Breast epithelium (tissue), 4 donors: ENCODE measurements around the gene SLC9A3. TPM values are rescaled to one million over a fixed set of nuclear protein-coding genes. Genes with fewer than 3 reads are reported as not detected.

Experiments used
- DNase-seq, 2 donors: peaks; one replicate each; pipeline ENCODE4 v3.0.0-alpha.2; 2019; ENCODE audit warnings: low spot score in 2 of 2
- H3K27ac ChIP-seq, 2 donors: fragments of 200-600 bp; sonication (generic) in 1 of 2; one replicate each; pipeline ENCODE4 v1.5.1; 2016 to 2019; ENCODE audit warnings: mild to moderate bottlenecking in 1 of 2
- H3K27me3 ChIP-seq, 2 donors: fragments of 200-600 bp; sonication (generic) in 1 of 2; one replicate each; pipeline versions ENCODE4 v1.5.1 to v1.6.0; 2017 to 2019; ENCODE audit warnings: control low read depth in 1 of 2, mild to moderate bottlenecking in 1 of 2
- H3K36me3 ChIP-seq: fragments of 200-600 bp; one replicate; pipeline ENCODE4 v1.5.1; 2019
- H3K4me1 ChIP-seq, 2 donors: fragments of 200-600 bp; sonication (generic); one replicate each; pipeline ENCODE4 v1.5.1; 2016 to 2019; ENCODE audit warnings: control low read depth in 1 of 2
- H3K4me3 ChIP-seq, 3 donors: fragments of 200-600 bp; sonication (generic); 1 replicate in 2 of 3; 2 replicates in 1 of 3; pipeline ENCODE4 v1.5.1; 2016 to 2019; ENCODE audit warnings: mild to moderate bottlenecking in 3 of 3, moderate library complexity in 2 of 3
- H3K9me3 ChIP-seq, 2 donors: fragments of 200-600 bp; sonication (generic) in 1 of 2; one replicate each; pipeline ENCODE4 v1.5.1; 2016 to 2019; ENCODE audit warnings: control low read depth in 1 of 2
- CTCF ChIP-seq, 3 donors: fragments of 450-650 bp; IDR thresholded peaks; one replicate each; pipeline ENCODE4 v1.5.1; 2016 to 2017; ENCODE audit warnings: antibody characterized with exemption in 3 of 3, mild to moderate bottlenecking in 3 of 3, moderate library complexity in 3 of 3
- POLR2A ChIP-seq: fragments of 450-650 bp; IDR thresholded peaks from one replicate; pipeline ENCODE4 v1.6.1; 2016; ENCODE audit warnings: antibody characterized with exemption, mild to moderate bottlenecking, moderate library complexity
- POLR2AphosphoS5 ChIP-seq, 3 donors: sonication (generic); formaldehyde crosslinking; IDR thresholded peaks; one replicate each; pipeline ENCODE4 v1.6.1; 2017; ENCODE audit warnings: antibody characterized with exemption in 3 of 3
- intact Hi-C: fragments of 100-400 bp; cut with DNase I; formaldehyde crosslinking; loops from one replicate; pipeline ENCODE4 v1.15.1; 2023; ENCODE audit warnings: low total_unique reads
- total RNA-seq, 3 donors: library from RNA; depleted of rRNA; stranded (reverse); fragments of >200 nt; gene quantifications; one replicate each; pipeline ENCODE4 v1.1.0, GENCODE V29; 2016

The SLC9A3 gene
- total RNA-seq, 3 donors from 2014 or later = 1.1 to 5.6 (median 2.3) TPM

GRCh38 chr5:555058-555623, 30.9 kb upstream of the SLC9A3 start:
- H3K36me3 ChIP-seq = no peaks in the 10 kb centered on the region
- H3K27ac ChIP-seq = no peak overlapping the region
- no peaks in the 10 kb centered on the region for H3K4me1 ChIP-seq
- TF ChIP-seq POLR2AphosphoS5 (IDR thresholded peaks at IDR 0.05) (no peak), POLR2A (no peak), CTCF (IDR thresholded peaks at IDR 0.05) (no peak)
- peak in 1 of 2 donors; percentile 47 for DNase-seq
- H3K9me3 ChIP-seq = no peaks in the 10 kb centered on the region
- H3K4me3 ChIP-seq = no peak overlapping the region
- intact Hi-C loops = no loop called here
- H3K27me3 ChIP-seq = peaks cover 0 to 10% of the 10 kb centered on the region in 2 donors

GRCh38 chr5:554284-554988, 30.2 kb upstream of the SLC9A3 start:
- H3K9me3 ChIP-seq = no peaks in the 10 kb centered on the region
- no peak overlapping the region for H3K27ac ChIP-seq
- DNase-seq = peak in 1 of 2 donors; percentile 45
- H3K4me3 ChIP-seq = no peak overlapping the region
- no peaks in the 10 kb centered on the region for H3K4me1 ChIP-seq
- no peak for TF ChIP-seq POLR2AphosphoS5 (IDR thresholded peaks at IDR 0.05)
- TF ChIP-seq CTCF (IDR thresholded peaks at IDR 0.05) = no peak
- H3K27me3 ChIP-seq = peaks cover 0 to 14% of the 10 kb centered on the region in 2 donors
- no peaks in the 10 kb centered on the region for H3K36me3 ChIP-seq
- intact Hi-C loops = no loop called here

DNA sequence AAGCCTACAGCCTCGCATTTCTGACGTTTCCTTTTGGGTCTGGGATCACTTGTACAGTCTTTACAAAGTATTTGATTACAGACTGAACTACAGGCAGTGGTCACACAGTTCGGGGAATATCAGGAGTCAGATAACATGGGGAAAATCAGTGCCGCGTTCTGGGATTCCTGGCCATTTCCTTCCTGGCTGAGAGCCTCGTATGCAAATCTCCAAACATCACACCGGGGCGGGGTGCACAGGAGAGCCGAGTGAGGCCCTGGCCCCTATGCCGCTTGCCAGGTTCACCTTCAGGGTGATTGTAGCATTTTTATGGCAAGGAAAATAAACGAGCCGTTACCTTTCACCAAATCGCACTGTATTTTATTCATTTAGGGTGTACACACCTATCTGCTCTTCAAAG, 29.6 kb upstream of the SLC9A3 start:
- Histone ChIP-seq H3K27me3 (peaks cover 0 to 17% of the 10 kb centered on the region in 2 donors), H3K4me1 (no peaks in the 10 kb centered on the region), H3K9me3 (no peaks in the 10 kb centered on the region), H3K27ac (no peak overlapping the region), H3K4me3 (no peak overlapping the region), H3K36me3 (no peaks in the 10 kb centered on the region)
- DNase-seq = no peak
- intact Hi-C loops = no loop called here
- TF ChIP-seq POLR2A (no peak), POLR2AphosphoS5 (IDR thresholded peaks at IDR 0.05) (no peak), CTCF (IDR thresholded peaks at IDR 0.05) (no peak)

DNA sequence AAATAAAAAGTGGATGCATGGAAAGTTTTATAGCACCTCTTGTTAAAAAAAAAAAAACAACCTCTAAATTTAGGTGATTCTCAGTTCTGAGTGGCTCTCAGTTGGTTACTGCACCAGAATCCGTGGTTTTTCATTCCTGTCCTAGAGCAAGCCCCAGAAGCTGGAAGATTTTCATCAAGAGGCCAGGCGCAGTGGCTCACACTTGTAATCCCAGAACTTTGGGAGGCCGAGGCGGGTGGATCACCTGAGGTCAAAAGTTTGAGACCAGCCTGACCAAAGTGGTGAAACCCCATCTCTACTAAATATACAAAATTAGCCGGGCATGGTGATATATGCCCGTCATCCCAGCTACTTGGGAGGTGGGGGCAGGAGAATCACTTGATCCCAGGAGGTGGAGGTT, 27.2 kb upstream of the SLC9A3 start:
- no peak overlapping the region for H3K4me3 ChIP-seq
- no peak overlapping the region for H3K27ac ChIP-seq
- H3K9me3 ChIP-seq = no peaks in the 10 kb centered on the region
- DNase-seq = no peak
- H3K27me3 ChIP-seq = peaks cover 0 to 39% of the 10 kb centered on the region in 2 donors
- intact Hi-C loops = no loop called here
- H3K4me1 ChIP-seq = no peaks in the 10 kb centered on the region
- H3K36me3 ChIP-seq = no peaks in the 10 kb centered on the region
- TF ChIP-seq POLR2A (no peak), POLR2AphosphoS5 (IDR thresholded peaks at IDR 0.05) (no peak), CTCF (IDR thresholded peaks at IDR 0.05) (no peak)

DNA sequence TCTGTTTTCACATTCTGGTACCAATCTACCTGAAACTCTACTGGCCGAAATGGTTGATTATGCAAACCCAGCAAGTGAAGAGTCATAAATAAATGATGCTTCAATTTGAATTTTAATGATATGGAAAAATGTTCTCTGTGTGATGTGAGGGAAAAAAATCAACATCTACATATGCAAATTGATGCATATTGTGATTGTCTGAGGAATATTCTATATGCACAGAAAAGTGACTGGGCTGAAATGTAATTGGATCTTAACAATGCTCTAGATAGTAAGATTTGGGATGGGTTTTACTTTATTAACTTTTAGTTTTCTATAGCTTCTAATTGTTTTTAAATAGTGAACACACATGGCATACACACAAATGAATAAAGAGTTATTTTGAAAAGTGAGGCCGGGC, 25.0 kb upstream of the SLC9A3 start:
- Histone ChIP-seq H3K27ac (no peak overlapping the region), H3K36me3 (no peaks in the 10 kb centered on the region), H3K9me3 (no peaks in the 10 kb centered on the region), H3K27me3 (peaks cover 0 to 49% of the 10 kb centered on the region in 2 donors), H3K4me3 (no peak overlapping the region), H3K4me1 (no peaks in the 10 kb centered on the region)
- no peak for TF ChIP-seq CTCF (IDR thresholded peaks at IDR 0.05)
- TF ChIP-seq POLR2A = no peak
- no peak for TF ChIP-seq POLR2AphosphoS5 (IDR thresholded peaks at IDR 0.05)
- DNase-seq = no peak
- intact Hi-C loops = no loop called here
